Loucy (cell line): Measurements from ENCODE around the gene BEGAIN.

ENCODE experiments used
- CTCF ChIP-seq: fragments of 200-600 bp; sonication (generic); conservative IDR thresholded peaks from 2 replicates; pipeline ENCODE4 v1.5.1; 2014; ENCODE audit warnings: mild to moderate bottlenecking, antibody characterized with exemption, low read length
- EZH2phosphoT487 ChIP-seq: fragments of 200-600 bp; IDR thresholded peaks from 2 replicates; pipeline ENCODE4 v1.6.1; 2018; ENCODE audit warnings: antibody characterized with exemption, mild to moderate bottlenecking, moderate library complexity, borderline replicate concordance

DNA sequence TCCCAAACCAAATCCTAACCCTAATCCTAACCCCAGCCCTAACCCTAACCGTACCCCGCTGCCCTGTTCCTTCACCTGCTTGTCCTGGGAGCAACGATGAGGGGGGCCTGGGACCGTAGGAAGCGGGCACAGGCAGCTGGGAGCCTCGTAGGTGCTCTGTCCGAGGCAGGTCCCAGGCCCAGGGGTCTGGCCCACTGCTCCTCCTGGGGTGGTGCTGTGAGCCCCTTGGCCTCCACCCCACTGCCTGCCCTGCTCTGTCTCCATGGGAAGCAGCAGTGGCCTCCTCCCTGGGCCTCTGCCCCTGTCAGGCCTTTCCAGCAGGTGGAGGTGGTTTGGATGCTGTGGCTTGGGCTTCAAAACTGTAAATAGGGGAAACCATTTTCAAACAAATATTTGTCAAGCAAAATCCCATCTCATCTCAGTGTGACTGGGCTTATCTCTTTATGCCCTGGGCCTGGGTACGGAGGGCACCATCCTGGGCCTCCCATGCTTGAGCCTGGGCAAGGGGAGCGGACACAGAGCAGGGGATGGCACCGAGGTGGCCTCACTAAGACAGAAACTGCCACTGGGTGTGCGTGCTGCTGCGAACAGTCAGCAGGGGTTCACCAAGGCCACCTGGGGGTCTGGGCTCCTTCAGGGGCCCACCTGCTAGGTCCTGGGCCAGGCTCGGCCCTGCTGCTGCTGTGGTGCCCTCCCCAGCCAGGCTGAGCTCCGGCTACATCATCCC lies 3.7 kb upstream of the BEGAIN start:
- TF ChIP-seq CTCF (no peak), EZH2phosphoT487 (no peak)
